PC-3 (cell line): ENCODE results near the gene CTNNA3.

Source experiments
- CTCF ChIP-seq: fragments of 300-600 bp; sonication (generic); conservative IDR thresholded peaks from 2 replicates; pipeline ENCODE4 v1.5.1; 2017; ENCODE audit warnings: antibody characterized with exemption, low read depth, mild to moderate bottlenecking, low read length
- EZH2 ChIP-seq: fragments of 300-600 bp; sonication (generic); IDR thresholded peaks from one replicate; pipeline ENCODE4 v1.6.1; 2017; ENCODE audit warnings: antibody characterized with exemption, mild to moderate bottlenecking, low read length; ENCODE audit not compliant: unreplicated experiment

GRCh38 chr10:67622511-67622910 lies 73.5 kb downstream of the CTNNA3 start:
- TF ChIP-seq CTCF, result no peak
- TF ChIP-seq EZH2, result no peak
